ENCODE results near the gene C4orf54.

The C4orf54 gene

GRCh38 chr4:99651811-99652485 is 5.7 kb downstream of the C4orf54 start:
- DNase-seq (ENCODE audit: low read depth), result no peak

- no peak for DNase-seq (ENCODE audit: low read depth)
Measured at GRCh38 chr4:99651016-99651769, 6.4 kb downstream of the C4orf54 start.

GRCh38 chr4:99649778-99650177 is 7.8 kb downstream of the C4orf54 start:
- no peak for DNase-seq (ENCODE audit: low read depth)

GRCh38 chr4:99649208-99649607 is 8.4 kb downstream of the C4orf54 start:
- no peak for DNase-seq (ENCODE audit: low read depth)

- no peak for DNase-seq (ENCODE audit: low read depth)
Measured at GRCh38 chr4:99648321-99648720, 9.3 kb downstream of the C4orf54 start.

GRCh38 chr4:99647071-99647470 is 10.6 kb downstream of the C4orf54 start:
- no peak for DNase-seq (ENCODE audit: low read depth)

- no peak for DNase-seq (ENCODE audit: low read depth)
Measured at GRCh38 chr4:99645638-99646037, 12.0 kb downstream of the C4orf54 start.

- DNase-seq (ENCODE audit: low read depth), result no peak
Measured at GRCh38 chr4:99645036-99645435, 12.6 kb downstream of the C4orf54 start.

- no peak for DNase-seq (ENCODE audit: low read depth)
Measured at GRCh38 chr4:99644453-99644852, 13.2 kb downstream of the C4orf54 start.

- no peak for DNase-seq (ENCODE audit: low read depth)
Measured at GRCh38 chr4:99642725-99643489, 14.7 kb downstream of the C4orf54 start.

GRCh38 chr4:99640676-99641075 is 17.0 kb downstream of the C4orf54 start:
- DNase-seq (ENCODE audit: low read depth), result no peak

- no peak for DNase-seq (ENCODE audit: low read depth)
Measured at GRCh38 chr4:99637174-99637573, 20.5 kb downstream of the C4orf54 start.

GRCh38 chr4:99636422-99636821 is 21.2 kb downstream of the C4orf54 start:
- DNase-seq (ENCODE audit: low read depth), result no peak

GRCh38 chr4:99635601-99636000 is 22.0 kb downstream of the C4orf54 start:
- DNase-seq (ENCODE audit: low read depth), result no peak

GRCh38 chr4:99634742-99635360 is 22.8 kb downstream of the C4orf54 start:
- DNase-seq (ENCODE audit: low read depth), result no peak

- no peak for DNase-seq (ENCODE audit: low read depth)
Measured at GRCh38 chr4:99633772-99634171, 23.9 kb downstream of the C4orf54 start.

- DNase-seq (ENCODE audit: low read depth), result no peak
Measured at GRCh38 chr4:99630857-99631360, 26.7 kb downstream of the C4orf54 start.

GRCh38 chr4:99629962-99630554 is 27.6 kb downstream of the C4orf54 start:
- DNase-seq (ENCODE audit: low read depth), result no peak

- DNase-seq (ENCODE audit: low read depth), result no peak
Measured at GRCh38 chr4:99628040-99628439, 29.6 kb downstream of the C4orf54 start.

GRCh38 chr4:99625369-99625768 is 32.3 kb downstream of the C4orf54 start:
- DNase-seq (ENCODE audit: low read depth), result no peak

- DNase-seq (ENCODE audit: low read depth), result no peak
Measured at GRCh38 chr4:99624141-99624719, 33.4 kb downstream of the C4orf54 start.

Data from activated T-helper 1 cell treated with Interleukin-2 at 50 U/mL for 16 hours (primary cell).